ENCODE measurements around the gene AKT1. TPM values are rescaled to one million over a fixed set of nuclear protein-coding genes. Genes with fewer than 3 reads are reported as not detected.

The AKT1 gene
- total RNA-seq, 1 experiment from 2014 or later, result 176 TPM

- DNase-seq (ENCODE audit: low read depth in 1 of 2, low spot score in 2 of 2), result no peak
- Histone ChIP-seq H3K9me3 (replicated peaks) (0 out of 2 replicates have a peak, but pooled peaks cover 2% of the 10 kb centered on the region), H3K4me3 (no peak overlapping the region), H3K4me1 (replicated peaks) (peaks cover 18% of the 10 kb centered on the region), H3K27me3 (replicated peaks) (no peaks in the 10 kb centered on the region), H3K27ac (no peak overlapping the region), H3K36me3 (peaks cover 86% of the 10 kb centered on the region)
Measured at GRCh38 chr14:104789752-104790743, 5.5 kb downstream of the AKT1 start.

GRCh38 chr14:104788873-104789663, 6.5 kb downstream of the AKT1 start:
- H3K4me1 ChIP-seq (replicated peaks), result peaks cover 8% of the 10 kb centered on the region
- H3K9me3 ChIP-seq (replicated peaks), result no peaks in the 10 kb centered on the region
- no peak overlapping the region for H3K4me3 ChIP-seq
- no peak overlapping the region for H3K27ac ChIP-seq
- H3K36me3 ChIP-seq, result peaks cover 84% of the 10 kb centered on the region
- no peak for DNase-seq (ENCODE audit: low read depth in 1 of 2, low spot score in 2 of 2)
- no peaks in the 10 kb centered on the region for H3K27me3 ChIP-seq (replicated peaks)

- Histone ChIP-seq H3K4me1 (replicated peaks) (peaks cover under 1% of the 10 kb centered on the region), H3K9me3 (replicated peaks) (no peaks in the 10 kb centered on the region), H3K27ac (no peak overlapping the region), H3K36me3 (peaks cover 81% of the 10 kb centered on the region), H3K27me3 (replicated peaks) (no peaks in the 10 kb centered on the region), H3K4me3 (no peak overlapping the region)
- no peak for DNase-seq (ENCODE audit: low read depth in 1 of 2, low spot score in 2 of 2)
Measured at GRCh38 chr14:104788161-104788818, 7.3 kb downstream of the AKT1 start.

GRCh38 chr14:104787736-104788135, 7.8 kb downstream of the AKT1 start:
- DNase-seq (ENCODE audit: low read depth in 1 of 2, low spot score in 2 of 2), result no peak
- Histone ChIP-seq H3K36me3 (peaks cover 81% of the 10 kb centered on the region), H3K9me3 (replicated peaks) (no peaks in the 10 kb centered on the region), H3K27me3 (replicated peaks) (no peaks in the 10 kb centered on the region), H3K4me1 (replicated peaks) (no peaks in the 10 kb centered on the region), H3K4me3 (no peak overlapping the region), H3K27ac (no peak overlapping the region)

GRCh38 chr14:104786726-104787675, 8.5 kb downstream of the AKT1 start:
- DNase-seq (ENCODE audit: low read depth in 1 of 2, low spot score in 2 of 2), result no peak
- H3K9me3 ChIP-seq (replicated peaks), result no peaks in the 10 kb centered on the region
- no peaks in the 10 kb centered on the region for H3K4me1 ChIP-seq (replicated peaks)
- no peak overlapping the region for H3K27ac ChIP-seq
- peaks cover 74% of the 10 kb centered on the region for H3K36me3 ChIP-seq
- no peak overlapping the region for H3K4me3 ChIP-seq
- no peaks in the 10 kb centered on the region for H3K27me3 ChIP-seq (replicated peaks)

- DNase-seq (ENCODE audit: low read depth in 1 of 2, low spot score in 2 of 2), result no peak
- H3K27me3 ChIP-seq (replicated peaks), result no peaks in the 10 kb centered on the region
- no peaks in the 10 kb centered on the region for H3K4me1 ChIP-seq (replicated peaks)
- H3K4me3 ChIP-seq, result no peak overlapping the region
- H3K27ac ChIP-seq, result no peak overlapping the region
- no peaks in the 10 kb centered on the region for H3K9me3 ChIP-seq (replicated peaks)
- peaks cover 69% of the 10 kb centered on the region for H3K36me3 ChIP-seq
Measured at GRCh38 chr14:104786091-104786586, 9.4 kb downstream of the AKT1 start.

GRCh38 chr14:104785708-104786080, 9.9 kb downstream of the AKT1 start:
- Histone ChIP-seq H3K9me3 (replicated peaks) (no peaks in the 10 kb centered on the region), H3K27me3 (replicated peaks) (no peaks in the 10 kb centered on the region), H3K36me3 (peaks cover 67% of the 10 kb centered on the region), H3K4me1 (replicated peaks) (no peaks in the 10 kb centered on the region), H3K4me3 (no peak overlapping the region), H3K27ac (no peak overlapping the region)
- DNase-seq (ENCODE audit: low read depth in 1 of 2, low spot score in 2 of 2), result no peak

GRCh38 chr14:104784846-104785707, 10.5 kb downstream of the AKT1 start:
- Histone ChIP-seq H3K4me1 (replicated peaks) (no peaks in the 10 kb centered on the region), H3K9me3 (replicated peaks) (no peaks in the 10 kb centered on the region), H3K27me3 (replicated peaks) (no peaks in the 10 kb centered on the region), H3K36me3 (peaks cover 68% of the 10 kb centered on the region), H3K4me3 (no peak overlapping the region), H3K27ac (no peak overlapping the region)
- DNase-seq (ENCODE audit: low read depth in 1 of 2, low spot score in 2 of 2), result no peak

- Histone ChIP-seq H3K4me1 (replicated peaks) (no peaks in the 10 kb centered on the region), H3K27ac (no peak overlapping the region), H3K4me3 (no peak overlapping the region), H3K9me3 (replicated peaks) (no peaks in the 10 kb centered on the region), H3K27me3 (replicated peaks) (no peaks in the 10 kb centered on the region), H3K36me3 (peaks cover 65% of the 10 kb centered on the region)
- DNase-seq (ENCODE audit: low read depth in 1 of 2, low spot score in 2 of 2), result no peak
Measured at GRCh38 chr14:104784218-104784568, 11.4 kb downstream of the AKT1 start.

GRCh38 chr14:104783484-104784217, 11.9 kb downstream of the AKT1 start:
- H3K27ac ChIP-seq, result no peak overlapping the region
- no peaks in the 10 kb centered on the region for H3K4me1 ChIP-seq (replicated peaks)
- H3K36me3 ChIP-seq, result peaks cover 64% of the 10 kb centered on the region
- DNase-seq (ENCODE audit: low read depth in 1 of 2, low spot score in 2 of 2), result no peak
- no peaks in the 10 kb centered on the region for H3K27me3 ChIP-seq (replicated peaks)
- H3K4me3 ChIP-seq, result no peak overlapping the region
- H3K9me3 ChIP-seq (replicated peaks), result no peaks in the 10 kb centered on the region

- H3K4me1 ChIP-seq (replicated peaks), result no peaks in the 10 kb centered on the region
- H3K9me3 ChIP-seq (replicated peaks), result no peaks in the 10 kb centered on the region
- peaks cover 55% of the 10 kb centered on the region for H3K36me3 ChIP-seq
- no peak overlapping the region for H3K27ac ChIP-seq
- H3K4me3 ChIP-seq, result no peak overlapping the region
- no peak for DNase-seq (ENCODE audit: low read depth in 1 of 2, low spot score in 2 of 2)
- H3K27me3 ChIP-seq (replicated peaks), result no peaks in the 10 kb centered on the region
Measured at GRCh38 chr14:104782808-104783139, 12.8 kb downstream of the AKT1 start.
